Stimulated activated naive CD4-positive, alpha-beta T cell treated with Interleukin-2 at 50 U/mL for 16 hours (primary cell): Measurements from ENCODE around the gene PER2.
"Not testable (repeated sequence)": the region's sequence is repeated elsewhere in the genome, so short reads cannot be mapped to it uniquely, and the experiment has no call there.

Experiments used
- DNase-seq: peaks from one replicate; lab custom pipeline; 2025; lab: John Stamatoyannopoulos, UW

Gene PER2

GRCh38 chr2:238288650-238289573, 502 bp upstream of the PER2 start:
- peak; percentile 96 for DNase-seq

DNA sequence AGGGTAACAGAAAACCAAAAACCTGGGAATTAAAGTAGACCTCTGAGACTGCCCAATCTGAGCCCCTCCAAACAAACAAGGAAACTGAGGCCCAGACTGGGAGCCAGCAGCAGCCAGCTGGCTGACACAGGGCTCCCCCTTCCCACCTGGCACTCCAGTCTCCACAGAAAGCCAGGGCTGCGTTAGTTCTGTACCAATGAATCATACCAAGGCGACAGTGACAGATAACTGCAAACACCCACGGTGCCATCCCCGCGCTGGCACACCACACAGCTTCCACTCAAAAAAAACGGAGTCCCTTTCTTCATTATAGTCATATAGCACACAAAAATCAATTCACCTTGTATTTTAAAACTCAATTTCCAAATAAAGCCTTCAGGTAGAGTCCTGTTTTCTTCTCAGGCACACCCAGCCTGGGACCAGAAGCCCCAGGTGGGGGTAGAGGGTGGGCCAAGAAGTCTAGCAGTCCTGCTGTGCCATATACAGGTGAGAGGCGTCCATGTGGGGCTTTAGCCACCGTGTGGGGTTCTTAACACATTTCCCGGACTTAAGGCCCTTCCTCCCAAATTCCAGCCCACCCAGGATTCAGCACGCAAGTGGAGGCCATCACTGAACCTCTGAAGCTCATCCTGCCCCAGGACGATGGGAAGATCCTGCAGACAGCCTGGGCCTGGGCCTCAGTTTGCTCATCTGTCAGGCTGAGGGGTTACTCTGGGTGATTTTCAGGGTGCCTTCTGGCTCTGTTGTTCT, 1.2 kb downstream of the PER2 start:
- peak; percentile 39 for DNase-seq

GRCh38 chr2:238286551-238286950, 1.9 kb downstream of the PER2 start:
- no peak for DNase-seq

DNA sequence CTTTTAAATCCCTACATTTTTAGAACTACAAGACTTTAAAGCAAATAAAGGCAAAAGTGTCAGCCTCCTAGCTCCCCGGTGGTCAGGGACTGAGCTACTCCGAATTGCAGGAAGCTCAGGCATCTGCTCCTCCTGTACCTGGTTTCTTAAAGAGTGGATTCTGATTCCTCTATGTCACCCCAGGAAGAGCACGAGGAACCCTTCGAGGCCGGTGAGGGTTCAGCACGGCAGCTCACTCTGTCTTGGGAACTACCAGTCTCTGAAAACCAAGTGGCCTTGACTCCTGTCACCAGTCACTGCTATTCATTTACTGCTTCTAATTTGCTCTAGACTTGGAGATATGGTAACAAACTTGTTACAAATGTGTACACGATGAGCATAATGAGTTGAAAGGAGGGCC, 2.3 kb downstream of the PER2 start:
- DNase-seq: no peak

- DNase-seq: no peak
Measured at GRCh38 chr2:238285653-238286082, 2.7 kb downstream of the PER2 start.

GRCh38 chr2:238284802-238285515, 3.5 kb downstream of the PER2 start:
- no peak for DNase-seq

DNA sequence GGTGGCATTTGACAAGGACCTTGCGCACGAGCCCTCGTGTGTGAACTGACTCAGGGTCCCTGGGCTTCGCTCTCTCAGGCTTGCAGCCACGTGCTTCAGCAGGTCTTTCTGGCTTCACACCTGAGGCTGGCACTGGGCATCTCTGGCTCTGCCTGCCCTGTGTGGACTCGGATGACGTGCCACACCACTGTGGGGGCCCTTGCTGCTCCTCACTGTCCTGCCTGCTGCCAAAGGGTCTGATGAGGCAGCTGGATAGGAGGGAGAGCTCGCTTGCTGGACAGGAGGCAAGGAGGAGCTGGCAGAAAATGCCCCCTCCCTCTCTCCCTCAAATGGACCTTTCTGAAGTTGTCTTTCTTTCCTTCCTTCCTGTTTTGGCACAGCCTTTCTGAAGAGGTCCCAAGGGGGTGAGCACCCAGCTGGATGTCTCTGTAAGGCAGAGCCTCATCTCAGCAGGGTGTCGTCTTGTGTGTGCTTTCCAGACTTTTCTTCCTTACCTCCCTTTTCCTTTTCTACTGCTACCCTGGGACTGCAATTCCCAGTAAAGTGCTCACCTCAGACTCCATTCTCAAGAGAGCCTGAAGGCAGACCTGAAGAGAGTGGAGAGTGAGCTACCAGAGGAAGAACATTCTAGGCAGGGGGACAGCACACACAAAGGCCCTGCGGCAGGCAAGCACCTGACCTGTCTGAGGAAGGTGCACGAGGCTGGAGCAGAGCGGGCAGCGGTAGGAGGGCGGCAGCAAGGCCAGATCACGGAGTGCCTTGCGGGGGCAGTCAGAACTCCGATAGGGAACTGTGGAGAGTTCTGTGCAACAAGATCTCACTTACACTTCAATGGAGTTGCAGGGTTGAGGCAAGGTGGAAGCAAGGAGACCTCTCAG, 5.3 kb downstream of the PER2 start:
- no peak for DNase-seq

- no peak for DNase-seq
Measured at GRCh38 chr2:238281826-238282480, 6.5 kb downstream of the PER2 start.

DNA sequence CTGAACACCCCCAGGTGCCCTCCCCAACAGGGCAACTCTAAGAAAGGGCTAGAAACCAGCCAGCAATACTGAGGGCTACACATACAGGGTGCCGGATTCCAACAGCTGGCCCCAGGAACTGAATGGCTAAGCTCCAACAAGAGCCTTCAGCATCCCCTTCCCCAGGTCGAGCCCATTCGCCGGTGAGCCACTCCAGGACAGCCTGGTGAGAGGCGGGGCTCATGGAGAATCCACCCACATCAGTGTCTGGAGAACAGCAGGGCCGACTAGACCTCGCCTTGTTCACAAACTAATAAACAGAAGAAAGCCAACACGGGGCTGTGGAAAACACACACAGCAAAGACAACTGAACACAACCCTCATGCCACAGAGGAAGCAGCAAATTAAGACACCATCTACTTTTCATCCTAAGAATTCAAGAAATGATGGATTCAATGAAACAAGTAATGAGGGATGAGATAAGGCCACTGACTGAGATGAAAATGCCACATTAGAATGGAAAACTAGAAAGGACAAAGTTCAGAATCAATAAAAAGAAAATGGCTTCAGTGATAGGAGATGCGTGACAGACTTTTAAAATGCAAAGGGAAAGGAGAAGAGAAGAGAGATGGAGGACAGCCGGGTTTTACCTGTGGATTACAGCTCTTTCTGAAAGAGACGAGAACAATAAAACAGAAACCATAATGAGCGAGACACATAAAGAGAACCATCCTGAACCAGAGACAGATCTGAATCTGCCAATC, 8.2 kb downstream of the PER2 start:
- DNase-seq: no peak

GRCh38 chr2:238279324-238279682, 9.1 kb downstream of the PER2 start:
- DNase-seq: no peak

DNA sequence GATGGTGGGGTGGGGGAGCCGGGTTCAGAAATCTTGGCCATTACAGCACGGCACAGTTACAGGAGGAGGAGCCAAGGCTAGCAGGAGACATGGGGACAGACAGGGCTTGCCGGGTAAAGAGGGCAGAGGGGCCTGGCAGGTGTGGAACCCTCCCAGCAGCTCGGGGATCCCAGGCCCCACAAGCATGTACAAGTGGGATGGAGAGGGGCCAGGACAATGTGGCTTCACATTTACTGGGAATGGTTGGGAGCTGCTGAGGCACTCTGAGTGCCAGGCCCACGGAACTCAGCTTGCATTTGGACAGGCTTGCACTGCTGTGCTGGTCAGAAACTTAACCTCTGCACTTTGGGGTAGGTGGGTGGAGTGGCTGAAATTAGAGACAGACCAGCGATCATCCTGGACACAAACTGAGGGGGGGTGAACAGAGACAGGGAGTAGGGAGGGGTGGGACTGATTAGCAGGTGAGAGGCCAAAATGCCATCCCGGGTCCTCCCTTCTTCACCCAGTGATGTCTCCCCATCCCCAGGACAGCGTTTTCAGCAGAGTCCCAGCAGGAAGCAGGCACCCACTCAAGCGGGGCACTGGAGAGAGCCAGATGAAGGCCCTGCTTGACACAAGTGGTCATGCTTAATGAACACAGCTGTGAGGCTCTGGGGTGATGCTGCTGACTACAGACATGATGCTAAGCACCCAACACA, 9.6 kb downstream of the PER2 start:
- no peak for DNase-seq

- no peak for DNase-seq
Measured at GRCh38 chr2:238277695-238278094, 10.7 kb downstream of the PER2 start.

- no peak for DNase-seq
Measured at GRCh38 chr2:238274152-238274865, 14.1 kb downstream of the PER2 start.

DNA sequence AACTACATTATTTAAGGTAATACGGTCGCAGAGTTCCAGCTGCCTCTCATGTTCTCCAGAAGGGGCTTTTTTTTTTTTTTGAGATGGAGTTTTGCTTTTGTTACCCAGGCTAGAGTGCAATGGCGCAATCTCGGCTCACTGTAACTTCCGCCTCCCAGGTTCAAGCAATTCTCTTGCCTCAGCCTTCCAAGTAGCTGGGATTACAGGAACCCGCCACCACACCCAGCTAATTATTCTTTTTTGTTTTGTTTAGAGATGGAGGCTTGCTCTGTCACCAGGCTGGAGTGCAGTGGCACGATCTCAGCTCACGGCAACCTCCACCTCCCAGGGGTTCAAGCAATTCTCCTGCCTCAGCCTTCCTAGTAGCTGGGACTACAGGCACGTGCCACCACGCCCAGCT, 15.0 kb downstream of the PER2 start:
- DNase-seq: not testable (repeated sequence)

GRCh38 chr2:238272156-238272555, 16.3 kb downstream of the PER2 start:
- DNase-seq: no peak

DNA sequence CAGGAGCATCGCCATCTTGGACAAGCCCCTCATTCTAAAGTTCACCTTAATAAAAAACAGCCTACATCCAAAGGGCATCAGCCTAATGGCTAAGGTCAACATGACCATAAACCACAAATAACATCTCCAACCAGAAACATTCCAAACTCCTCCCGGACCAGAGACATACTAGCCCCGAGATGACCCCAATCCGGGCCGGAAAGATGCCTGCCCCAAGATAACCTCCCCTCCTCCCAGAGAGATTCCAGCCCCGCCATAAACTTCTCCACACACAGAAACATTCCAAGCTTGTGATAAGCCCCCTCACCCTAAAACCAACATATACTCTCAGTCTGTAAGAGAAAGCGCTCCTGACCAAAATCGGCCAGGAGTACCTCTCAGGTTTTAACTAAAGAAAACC, 16.7 kb downstream of the PER2 start:
- DNase-seq: not testable (repeated sequence)

DNA sequence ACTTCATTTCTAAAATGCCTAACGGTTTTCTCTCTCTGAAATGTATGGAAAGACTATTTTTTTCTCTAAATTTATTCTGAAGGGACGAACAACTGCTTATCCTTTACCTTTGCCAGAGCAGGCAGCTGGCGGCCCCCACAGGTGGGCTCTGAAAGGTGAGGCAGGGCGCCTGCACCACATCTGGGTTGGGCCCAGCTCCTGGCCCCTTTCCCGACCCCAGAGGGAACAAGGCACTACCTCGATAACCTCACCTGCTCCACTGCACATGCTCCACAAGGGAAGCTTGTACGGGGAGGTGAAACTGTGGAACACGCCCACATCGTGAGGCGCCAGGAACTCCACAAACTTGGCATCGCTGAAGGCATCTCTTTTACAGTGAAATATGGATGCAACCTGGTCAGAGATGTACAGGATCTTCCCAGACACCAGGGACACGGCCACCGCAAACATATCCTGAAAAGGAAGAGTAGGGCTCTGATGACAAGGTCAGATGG, 17.3 kb downstream of the PER2 start:
- DNase-seq: no peak

GRCh38 chr2:238270606-238271005, 17.8 kb downstream of the PER2 start:
- DNase-seq: no peak

GRCh38 chr2:238269741-238270140, 18.7 kb downstream of the PER2 start:
- no peak for DNase-seq
